Spleen (tissue), 11 donors: ENCODE results near the gene RPS13. TPM values are rescaled to one million over a fixed set of nuclear protein-coding genes. Genes with fewer than 3 reads are reported as not detected.

Experiments
- DNase-seq: peaks from one replicate; pipeline ENCODE4 v3.0.0-alpha.2; 2020
- H3K27ac ChIP-seq, 8 donors: fragments of 200-600 bp; sonication (generic) in 7 of 8; 1 replicate in 4 of 8; 2 replicates in 4 of 8; pipeline versions ENCODE4 v1.5.0 to v1.8.0; 2016 to 2021; ENCODE audit warnings: inconsistent platforms in 4 of 8, mild to moderate bottlenecking in 4 of 8, moderate library complexity in 1 of 8
- H3K27me3 ChIP-seq, 7 donors: fragments of 200-600 bp; sonication (generic) in 6 of 7; replicated peaks in 1 of 7; 1 replicate in 4 of 7; 2 replicates in 3 of 7; pipeline versions ENCODE4 v1.5.0 to v1.8.0; 2016 to 2021; ENCODE audit warnings: inconsistent platforms in 3 of 7, mild to moderate bottlenecking in 1 of 7
- H3K36me3 ChIP-seq, 6 donors: fragments of 200-600 bp; sonication (generic) in 5 of 6; 1 replicate in 4 of 6; 2 replicates in 2 of 6; pipeline versions ENCODE4 v1.5.0 to v1.8.0; 2016 to 2021; ENCODE audit warnings: inconsistent platforms in 2 of 6
- H3K4me1 ChIP-seq, 6 donors: fragments of 200-600 bp; sonication (generic) in 5 of 6; 1 replicate in 3 of 6; 2 replicates in 3 of 6; pipeline versions ENCODE4 v1.5.0 to v1.8.0; 2016 to 2021; ENCODE audit warnings: inconsistent platforms in 3 of 6
- H3K4me3 ChIP-seq, 8 donors: fragments of 200-600 bp; sonication (generic) in 7 of 8; 1 replicate in 4 of 8; 2 replicates in 4 of 8; pipeline versions ENCODE4 v1.5.0 to v1.8.0; 2016 to 2021; ENCODE audit warnings: inconsistent platforms in 4 of 8, mild to moderate bottlenecking in 4 of 8, moderate library complexity in 2 of 8
- H3K9me3 ChIP-seq, 8 donors: fragments of 200-600 bp; sonication (generic) in 7 of 8; 1 replicate in 4 of 8; 2 replicates in 4 of 8; pipeline versions ENCODE4 v1.5.0 to v1.8.0; 2016 to 2021; ENCODE audit warnings: inconsistent platforms in 4 of 8
- POLR2A ChIP-seq, 3 donors: fragments of 450-650 bp; IDR thresholded peaks; one replicate each; pipeline ENCODE4 v1.5.1; 2017; ENCODE audit warnings: antibody characterized with exemption in 3 of 3, mild to moderate bottlenecking in 1 of 3
- POLR2AphosphoS5 ChIP-seq, 3 donors: sonication (generic); formaldehyde crosslinking; IDR thresholded peaks; one replicate each; pipeline ENCODE4 v1.5.1; 2017; ENCODE audit warnings: antibody characterized with exemption in 3 of 3
- WGBS, 5 donors: extraction: QIAGEN DNeasy Blood & Tissue Kit in 3 of 5; methylation state at CpG; one replicate each; pipeline versions ENCODE4 v1.1.5 to v1.1.7; 2013 to 2018; 5-methylcytosine and 5-hydroxymethylcytosine counted together
- intact Hi-C: fragments of 100-400 bp; cut with DNase I; formaldehyde crosslinking; loops from one replicate; pipeline ENCODE4 v1.15.0; 2023; ENCODE audit warnings: low total_unique reads
- polyA plus RNA-seq, 3 donors: library from polyadenylated mRNA; stranded (reverse); fragments of 200-250 nt; gene quantifications; one replicate each; pipeline ENCODE4 v1.2.1, GENCODE V29; 2013
- total RNA-seq, 7 donors: library from RNA; depleted of rRNA in 3 of 7; stranded (reverse); fragments of >200 nt in 3 of 7; fragmentation: NEBNext Ultra II Directional in 4 of 7; extraction: Animal tissue kit (Norgen Biotek cat#: 25700) in 4 of 7; gene quantifications; one replicate each; pipeline versions ENCODE4 v1.1.0 to v1.2.1, GENCODE V29; 2016 to 2021
- TF ChIP-seq, protein P1 (sequence below), 11 experiments: fragments of 200-600 bp in 7 of 11; fragments of 450-650 bp in 4 of 11; sonication (generic) in 4 of 11; IDR thresholded peaks in 8 of 11; conservative IDR thresholded peaks in 3 of 11; 1 replicate in 7 of 11; 2 replicates in 4 of 11; pipeline versions ENCODE4 v1.4.0 to v1.8.0; 2016 to 2021; ENCODE audit warnings: antibody characterized with exemption in 11 of 11, inconsistent platforms in 4 of 11, mild to moderate bottlenecking in 1 of 11
- donor health status: healthy with polysubstance abuse.
- donor health status: DM: no; HTN: no; CAD: no; lungs with moderate emphysema.
- donor health status: DM: no; HTN: no; CAD: no.
- donor health status: Bipolar disorder and iron deficiency.
- donor health status: healthy.
- donor health status: DM: no; HTN: no; CAD: no.
- donor health status: DM: yes; HTN: yes; CAD: no.

RPS13 gene
- total and polyA plus RNA-seq, 10 donors = 755 to 4,398 (median 1,164) TPM

DNA sequence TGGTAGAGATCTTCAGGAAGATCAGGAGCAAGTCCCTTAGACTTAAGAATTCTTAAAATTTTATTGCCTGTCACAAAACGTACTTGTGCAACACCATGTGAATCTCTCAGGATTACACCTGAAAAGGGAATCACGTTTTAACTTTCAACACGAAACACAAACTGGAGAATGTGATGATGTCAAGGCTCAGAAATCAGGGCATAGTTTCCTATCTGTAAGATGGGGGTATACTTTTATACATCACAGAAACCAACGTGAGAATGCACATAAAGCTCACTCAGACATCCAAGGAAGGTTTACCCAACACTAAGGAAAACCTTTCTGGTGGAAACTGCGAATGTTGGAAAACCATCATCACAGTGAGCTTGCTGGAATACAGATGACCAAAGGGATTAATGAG lies 2.0 kb downstream of the RPS13 start:
- peaks cover 0 to 50% (median 36%) of the 10 kb centered on the region in 6 donors for H3K36me3 ChIP-seq
- peak overlapping the region in 3 of 8 donors; percentile 80 to 86 (median 84) for H3K4me3 ChIP-seq
- peaks cover 26 to 46% (median 40%) of the 10 kb centered on the region in 6 donors for H3K4me1 ChIP-seq
- WGBS, 5 donors = 66 to 81% (median 74%) methylated on average over 5 of the region's 5 CpGs
- H3K27ac ChIP-seq = peak overlapping the region in 1 of 8 donors; percentile 96
- H3K9me3 ChIP-seq = no peaks in the 10 kb centered on the region
- intact Hi-C loops = loop anchor here (5.0 kb wide), 1 partner anchor 202 kb away; the partner anchor contains the start of gene NUCB2
- H3K27me3 ChIP-seq = no peaks in the 10 kb centered on the region
- TF ChIP-seq, protein P1, sequence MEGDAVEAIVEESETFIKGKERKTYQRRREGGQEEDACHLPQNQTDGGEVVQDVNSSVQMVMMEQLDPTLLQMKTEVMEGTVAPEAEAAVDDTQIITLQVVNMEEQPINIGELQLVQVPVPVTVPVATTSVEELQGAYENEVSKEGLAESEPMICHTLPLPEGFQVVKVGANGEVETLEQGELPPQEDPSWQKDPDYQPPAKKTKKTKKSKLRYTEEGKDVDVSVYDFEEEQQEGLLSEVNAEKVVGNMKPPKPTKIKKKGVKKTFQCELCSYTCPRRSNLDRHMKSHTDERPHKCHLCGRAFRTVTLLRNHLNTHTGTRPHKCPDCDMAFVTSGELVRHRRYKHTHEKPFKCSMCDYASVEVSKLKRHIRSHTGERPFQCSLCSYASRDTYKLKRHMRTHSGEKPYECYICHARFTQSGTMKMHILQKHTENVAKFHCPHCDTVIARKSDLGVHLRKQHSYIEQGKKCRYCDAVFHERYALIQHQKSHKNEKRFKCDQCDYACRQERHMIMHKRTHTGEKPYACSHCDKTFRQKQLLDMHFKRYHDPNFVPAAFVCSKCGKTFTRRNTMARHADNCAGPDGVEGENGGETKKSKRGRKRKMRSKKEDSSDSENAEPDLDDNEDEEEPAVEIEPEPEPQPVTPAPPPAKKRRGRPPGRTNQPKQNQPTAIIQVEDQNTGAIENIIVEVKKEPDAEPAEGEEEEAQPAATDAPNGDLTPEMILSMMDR (IDR thresholded peaks at IDR 0.05 in 8 of 11, conservative IDR thresholded peaks at IDR 0.05 in 3 of 11) = no peak
- TF ChIP-seq POLR2AphosphoS5 (IDR thresholded peaks at IDR 0.05) = no peak
- no peak for TF ChIP-seq POLR2A (IDR thresholded peaks at IDR 0.05)
- no peak for DNase-seq

DNA sequence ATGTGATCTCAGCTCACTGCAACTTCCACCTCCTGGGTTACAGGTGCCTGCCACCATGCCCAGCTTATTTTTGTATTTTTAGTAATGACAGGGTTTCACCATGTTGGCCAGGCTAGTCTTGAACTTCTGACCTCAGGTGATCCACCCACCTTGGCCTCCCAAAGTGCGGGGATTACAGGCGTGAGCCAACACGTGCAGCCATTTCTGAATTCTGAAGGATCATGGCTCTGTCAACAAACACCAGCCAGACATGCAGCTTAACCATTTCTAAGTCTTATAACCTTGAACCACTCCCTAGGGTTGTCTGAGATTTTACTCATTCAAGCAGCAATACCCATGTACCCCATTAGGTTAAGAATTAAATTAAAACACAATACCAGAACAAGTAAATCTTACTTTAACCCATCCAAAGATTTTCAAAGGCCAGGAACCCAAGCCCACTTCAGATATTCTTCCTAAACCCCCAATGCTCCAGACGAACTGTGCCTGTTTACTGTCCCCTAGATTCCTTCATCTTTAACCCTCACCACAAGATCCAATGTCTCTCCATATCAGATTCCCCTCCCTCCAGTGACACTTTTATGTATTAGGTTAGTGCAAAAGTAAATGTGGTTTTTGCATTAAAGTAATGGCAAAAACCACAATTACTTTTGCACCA lies 4.0 kb downstream of the RPS13 start:
- intact Hi-C loops = no loop called here
- TF ChIP-seq POLR2A (IDR thresholded peaks at IDR 0.05) (no peak), POLR2AphosphoS5 (IDR thresholded peaks at IDR 0.05) (no peak)
- TF ChIP-seq, protein P1 (IDR thresholded peaks at IDR 0.05 in 8 of 11, conservative IDR thresholded peaks at IDR 0.05 in 3 of 11) = no peak

DNA sequence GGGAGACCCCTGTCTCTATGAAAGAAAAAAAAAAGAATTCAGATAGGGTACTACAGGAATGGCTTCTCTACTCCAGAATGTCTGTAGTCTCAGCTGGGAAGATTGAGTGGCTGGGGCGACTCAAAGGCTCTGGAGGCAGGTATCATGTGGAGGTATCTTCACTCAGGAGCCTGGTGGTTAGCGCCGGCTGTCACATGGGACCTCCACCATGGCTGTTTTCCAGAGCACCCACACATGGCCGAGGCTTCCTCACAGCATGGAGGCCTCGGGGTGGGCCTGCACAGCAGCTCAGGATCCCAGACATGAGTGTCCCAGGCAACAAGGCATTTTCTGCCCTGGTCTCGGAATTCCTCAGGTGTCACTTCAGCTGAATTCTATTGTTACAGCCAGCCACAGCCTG lies 10.1 kb downstream of the RPS13 start:
- 91 to 99% (median 97%) methylated on average over 6 of the region's 6 CpGs for whole genome bisulfite sequencing, 5 donors
- peak; percentile 53 for DNase-seq
- no peaks in the 10 kb centered on the region for H3K4me1 ChIP-seq
- H3K27ac ChIP-seq = no peak overlapping the region
- H3K9me3 ChIP-seq = no peaks in the 10 kb centered on the region
- peaks cover 0 to 8% (median 0%) of the 10 kb centered on the region in 6 donors for H3K36me3 ChIP-seq
- intact Hi-C loops = no loop called here
- TF ChIP-seq, protein P1 (IDR thresholded peaks at IDR 0.05 in 8 of 11, conservative IDR thresholded peaks at IDR 0.05 in 3 of 11) = no peak
- no peak for TF ChIP-seq POLR2A (IDR thresholded peaks at IDR 0.05)
- TF ChIP-seq POLR2AphosphoS5 (IDR thresholded peaks at IDR 0.05) = no peak
- H3K4me3 ChIP-seq = no peak overlapping the region
- no peaks in the 10 kb centered on the region for H3K27me3 ChIP-seq

More for the DNA sequence above, 4.0 kb downstream of the RPS13 start:
- Histone ChIP-seq H3K9me3 (no peaks in the 10 kb centered on the region), H3K27ac (no peak overlapping the region), H3K27me3 (no peaks in the 10 kb centered on the region), H3K4me3 (no peak overlapping the region), H3K4me1 (peaks cover 22 to 40% (median 37%) of the 10 kb centered on the region in 6 donors), H3K36me3 (peaks cover 0 to 50% (median 36%) of the 10 kb centered on the region in 6 donors)
- WGBS, 5 donors = 71 to 85% (median 78%) methylated on average over 4 of the region's 4 CpGs
- no peak for DNase-seq

DNA sequence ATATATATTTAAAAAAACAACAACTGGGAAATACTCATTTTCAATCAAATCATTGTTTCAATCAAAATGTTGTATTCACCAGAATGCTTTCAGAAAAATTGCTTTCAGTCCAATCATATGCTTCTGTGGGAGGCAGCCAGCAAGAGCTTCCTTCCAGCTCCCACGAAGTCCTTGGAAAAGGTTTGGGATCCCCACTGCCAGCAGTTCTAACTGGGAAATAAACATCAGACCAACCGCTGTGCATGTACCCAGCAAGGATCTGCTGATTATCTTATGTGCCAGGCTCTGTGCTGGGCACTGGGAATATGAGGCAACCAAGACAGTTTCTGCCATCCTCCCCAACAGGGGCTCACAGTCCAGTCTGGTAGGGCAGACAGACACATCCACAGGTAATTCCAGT lies 10.8 kb downstream of the RPS13 start:
- Histone ChIP-seq H3K36me3 (peaks cover 0 to under 1% (median 0%) of the 10 kb centered on the region in 6 donors), H3K27ac (no peak overlapping the region), H3K4me1 (no peaks in the 10 kb centered on the region), H3K27me3 (no peaks in the 10 kb centered on the region), H3K4me3 (no peak overlapping the region), H3K9me3 (no peaks in the 10 kb centered on the region)
- no peak for DNase-seq
- WGBS, 5 donors = 70 to 83% (median 78%) methylated on average over 2 of the region's 2 CpGs
- TF ChIP-seq, protein P1 (IDR thresholded peaks at IDR 0.05 in 8 of 11, conservative IDR thresholded peaks at IDR 0.05 in 3 of 11) = no peak
- TF ChIP-seq POLR2A (IDR thresholded peaks at IDR 0.05) = no peak
- no peak for TF ChIP-seq POLR2AphosphoS5 (IDR thresholded peaks at IDR 0.05)
- intact Hi-C loops = no loop called here
